ENCODE results near the gene TRERF1.

DNA sequence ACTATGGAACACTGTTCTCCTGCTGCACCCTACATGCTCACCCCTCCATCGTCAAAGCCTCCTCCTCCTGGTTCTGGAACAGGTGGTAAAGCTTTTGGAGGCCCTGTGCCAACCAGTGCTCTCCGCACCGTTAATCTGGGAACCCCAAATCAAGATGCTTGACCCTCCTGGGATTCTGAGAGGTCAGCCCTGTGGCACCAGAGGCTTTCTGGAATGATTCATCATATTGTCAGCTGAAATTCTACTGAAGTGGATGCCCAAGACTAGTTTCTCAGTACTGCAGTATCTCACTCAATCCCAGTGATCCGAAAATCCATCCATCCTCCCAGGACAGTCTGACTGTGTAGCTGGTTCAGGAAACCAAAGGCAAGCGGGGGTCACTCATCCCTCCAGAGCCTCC is 92.7 kb downstream of the TRERF1 start:
- no peak for TF ChIP-seq POLR2AphosphoS5 (IDR thresholded peaks at IDR 0.05; ENCODE audit: borderline replicate concordance, low read depth, low read length)
- no peak for TF ChIP-seq EZH2 (IDR thresholded peaks at IDR 0.05)

All from SK-N-MC (cell line).